H9 (cell line): ENCODE data around the gene CCDC63. TPM values are rescaled to one million over a fixed set of nuclear protein-coding genes. Genes with fewer than 3 reads are reported as not detected.

ENCODE experiments used
- DNase-seq: peaks from one replicate; pipeline ENCODE4 v3.0.0-alpha.2; 2017
- H2AFZ ChIP-seq: one replicate; pipeline ENCODE4 v1.6.1; 2013; ENCODE audit warnings: mild to moderate bottlenecking, low read length, control low read depth, moderate library complexity
- H2AK5ac ChIP-seq: 2 replicates; pipeline ENCODE4 v1.6.1; 2013; ENCODE audit warnings: low read length, control low read depth, mixed read lengths; ENCODE audit not compliant: insufficient read length
- H2BK120ac ChIP-seq: one replicate; pipeline ENCODE4 v1.6.1; 2013; ENCODE audit warnings: low read depth, mild to moderate bottlenecking, low read length, control low read depth, inconsistent platforms; ENCODE audit not compliant: poor library complexity, severe bottlenecking
- H2BK12ac ChIP-seq: 2 replicates; pipeline ENCODE4 v1.6.1; 2013; ENCODE audit warnings: low read length, control low read depth, mixed read lengths, low read depth; ENCODE audit not compliant: insufficient read length
- H2BK15ac ChIP-seq: 2 replicates; pipeline ENCODE4 v1.6.1; 2013; ENCODE audit warnings: low read depth, low read length, control low read depth
- H2BK20ac ChIP-seq: one replicate; pipeline ENCODE4 v1.6.1; 2013; ENCODE audit warnings: low read depth, mild to moderate bottlenecking, low read length, control low read depth, inconsistent platforms; ENCODE audit not compliant: poor library complexity, severe bottlenecking
- H2BK5ac ChIP-seq: 2 replicates; pipeline ENCODE4 v1.6.1; 2013; ENCODE audit warnings: low read length, control low read depth, mixed read lengths; ENCODE audit not compliant: insufficient read length
- H3K14ac ChIP-seq: 2 replicates; pipeline ENCODE4 v1.6.1; 2013; ENCODE audit warnings: low read length, control low read depth; ENCODE audit not compliant: insufficient read depth
- H3K18ac ChIP-seq: 2 replicates; pipeline ENCODE4 v1.6.1; 2013; ENCODE audit warnings: low read depth, mild to moderate bottlenecking, mixed read lengths, low read length, control low read depth; ENCODE audit not compliant: insufficient read length
- H3K23ac ChIP-seq: 2 replicates; pipeline ENCODE4 v1.6.1; 2013; ENCODE audit warnings: low read length, control low read depth, mixed read lengths, low read depth; ENCODE audit not compliant: insufficient read length
- H3K23me2 ChIP-seq: 2 replicates; pipeline ENCODE4 v1.6.1; 2013; ENCODE audit warnings: low read depth, mild to moderate bottlenecking, mixed read lengths, low read length, control low read depth; ENCODE audit not compliant: insufficient read length, poor library complexity, severe bottlenecking
- H3K27ac ChIP-seq: 2 replicates; pipeline ENCODE4 v1.5.1; 2013; ENCODE audit warnings: low read length, control low read depth, mixed read lengths, low read depth; ENCODE audit not compliant: insufficient read length
- H3K27me3 ChIP-seq: 2 replicates; pipeline ENCODE4 v1.6.1; 2013; ENCODE audit warnings: low read length, control low read depth, inconsistent platforms; ENCODE audit not compliant: insufficient read depth
- H3K4ac ChIP-seq: 2 replicates; pipeline ENCODE4 v1.6.1; 2013; ENCODE audit warnings: low read depth, mild to moderate bottlenecking, control low read depth, inconsistent platforms, low read length, moderate library complexity
- H3K4me1 ChIP-seq: 2 replicates; pipeline ENCODE4 v1.6.1; 2013; ENCODE audit warnings: low read length, control low read depth, inconsistent platforms; ENCODE audit not compliant: insufficient read depth
- H3K4me2 ChIP-seq: 2 replicates; pipeline ENCODE4 v1.6.1; 2013; ENCODE audit warnings: low read length, control low read depth, mixed read lengths; ENCODE audit not compliant: insufficient read length, insufficient read depth
- H3K56ac ChIP-seq: 2 replicates; pipeline ENCODE4 v1.6.1; 2013; ENCODE audit warnings: low read depth, mild to moderate bottlenecking, mixed read lengths, low read length, control low read depth; ENCODE audit not compliant: insufficient read length
- H3K79me1 ChIP-seq: 2 replicates; pipeline ENCODE4 v1.6.1; 2013; ENCODE audit warnings: low read depth, mild to moderate bottlenecking, moderate library complexity, low read length, control low read depth, inconsistent platforms; ENCODE audit not compliant: insufficient read depth, poor library complexity, severe bottlenecking
- H3K79me2 ChIP-seq: 2 replicates; pipeline ENCODE4 v1.6.1; 2013; ENCODE audit warnings: low read length, control low read depth, inconsistent platforms; ENCODE audit not compliant: insufficient read depth
- H3K9ac ChIP-seq: 2 replicates; pipeline ENCODE4 v1.6.1; 2013; ENCODE audit warnings: low read length, control low read depth, mixed read lengths; ENCODE audit not compliant: insufficient read length; ENCODE audit errors: extremely low read depth
- H3K9me3 ChIP-seq: one replicate; pipeline ENCODE4 v1.6.1; 2013; ENCODE audit warnings: low read depth, low read length, inconsistent platforms; ENCODE audit not compliant: control insufficient read depth
- H3T11ph ChIP-seq: one replicate; pipeline ENCODE4 v1.6.1; 2013; ENCODE audit warnings: mild to moderate bottlenecking, low read length, control low read depth, inconsistent platforms
- H4K20me1 ChIP-seq: one replicate; pipeline ENCODE4 v1.6.1; 2013; ENCODE audit not compliant: control insufficient read depth, insufficient read length, insufficient read depth
- H4K5ac ChIP-seq: 2 replicates; pipeline ENCODE4 v1.6.1; 2013; ENCODE audit warnings: low read depth, mild to moderate bottlenecking, mixed read lengths, low read length, control low read depth; ENCODE audit not compliant: insufficient read length
- H4K8ac ChIP-seq: replicated peaks from 2 replicates; pipeline ENCODE4 v1.6.1; 2013; ENCODE audit warnings: low read length, control low read depth, mixed read lengths, low read depth; ENCODE audit not compliant: insufficient read length
- H4K91ac ChIP-seq: 2 replicates; pipeline ENCODE4 v1.6.1; 2013; ENCODE audit warnings: low read depth, mild to moderate bottlenecking, moderate library complexity, mixed read lengths, low read length, control low read depth; ENCODE audit not compliant: insufficient read length
- H3K27ac Mint-ChIP-seq, 3 experiments: 2 replicates in 2 of 3; 3 replicates in 1 of 3; pipeline ENCODE4 v1.8.0; 2020 to 2021; ENCODE audit warnings: mixed read lengths in 3 of 3, mild to moderate bottlenecking in 1 of 3, moderate library complexity in 1 of 3
- H3K27me3 Mint-ChIP-seq: 2 replicates; pipeline ENCODE4 v1.8.0; 2021; ENCODE audit warnings: low read depth, mild to moderate bottlenecking, moderate library complexity, mixed read lengths
- H3K36me3 Mint-ChIP-seq, 3 experiments: 2 replicates in 2 of 3; 3 replicates in 1 of 3; pipeline ENCODE4 v1.8.0; 2020 to 2021; ENCODE audit warnings: low read depth in 3 of 3, mixed read lengths in 3 of 3; ENCODE audit not compliant: insufficient read depth in 1 of 3
- H3K4me1 Mint-ChIP-seq, 2 experiments: 2 replicates each; pipeline ENCODE4 v1.8.0; 2020; ENCODE audit warnings: mixed read lengths in 2 of 2
- H3K4me3 Mint-ChIP-seq, 2 experiments: 2 replicates in 1 of 2; 3 replicates in 1 of 2; pipeline ENCODE4 v1.8.0; 2020 to 2021; ENCODE audit warnings: mild to moderate bottlenecking in 2 of 2, mixed read lengths in 2 of 2, moderate library complexity in 1 of 2
- H3K9me3 Mint-ChIP-seq, 2 experiments: 2 replicates in 1 of 2; 3 replicates in 1 of 2; pipeline ENCODE4 v1.8.0; 2020; ENCODE audit warnings: mild to moderate bottlenecking in 2 of 2, mixed read lengths in 2 of 2, moderate library complexity in 1 of 2
- CTCF ChIP-seq: fragments of 200-600 bp; sonication (generic); conservative IDR thresholded peaks from 3 replicates; pipeline ENCODE4 v1.8.0; 2021; ENCODE audit warnings: antibody characterized with exemption, mild to moderate bottlenecking
- WGBS: extraction: QIAGEN DNeasy Blood & Tissue Kit; methylation state at CpG from one replicate; pipeline ENCODE4 v1.1.7; 2013; ENCODE audit warnings: missing lambda C conversion rate, low lambda C conversion rate, mixed read lengths; ENCODE audit not compliant: insufficient read length; ENCODE audit errors: extremely low coverage; 5-methylcytosine and 5-hydroxymethylcytosine counted together
- total RNA-seq: library from RNA; stranded (reverse); gene quantifications from 2 replicates; pipeline ENCODE4 v1.2.1, GENCODE V29; 2021

CCDC63 gene
- total RNA-seq, 1 experiment from 2014 or later, result 0.77 TPM

- peaks cover 34% of the 10 kb centered on the region for H3K27me3 Mint-ChIP-seq
- Histone ChIP-seq H2BK15ac (no peak overlapping the region), H2BK12ac (no peak overlapping the region), H3K4me1 (peaks cover 3% of the 10 kb centered on the region; the same call in 1 of the 2 replicates), H3K4me2 (no peak overlapping the region), H2AFZ (no peak overlapping the region), H3K23me2 (no peaks in the 10 kb centered on the region), H2BK20ac (no peak overlapping the region), H3K27ac (no peak overlapping the region), H3K56ac (no peak overlapping the region), H3K79me2 (no peaks in the 10 kb centered on the region), H3K18ac (no peak overlapping the region), H3K14ac (no peak overlapping the region), H4K91ac (no peak overlapping the region), H2BK120ac (no peak overlapping the region), H3K9ac (no peak overlapping the region), H4K5ac (no peak overlapping the region), H2AK5ac (no peak overlapping the region), H3T11ph (no peak overlapping the region), H3K23ac (no peak overlapping the region), H3K9me3 (no peaks in the 10 kb centered on the region), H4K8ac (no peak overlapping the region), H2BK5ac (no peak overlapping the region), H3K79me1 (no peaks in the 10 kb centered on the region), H3K4ac (no peak overlapping the region), H4K20me1 (no peaks in the 10 kb centered on the region), H3K27me3 (no peaks in the 10 kb centered on the region; the same call in 1 of the 2 replicates)
- peaks cover 22 to 30% of the 10 kb centered on the region in 2 experiments for H3K4me1 Mint-ChIP-seq
- no peak for TF ChIP-seq CTCF
- no peaks in the 10 kb centered on the region; a peak in 1 of 5 replicates for H3K9me3 Mint-ChIP-seq
- H3K27ac Mint-ChIP-seq, result peak overlapping the region in 1 of 3 experiments; percentile 60; a peak in 1 of 7 replicates
- WGBS, result no CpG with 5 or more reads among the region's 6 CpGs
- peak overlapping the region in 1 of 2 experiments; percentile 8; a peak in 1 of 5 replicates for H3K4me3 Mint-ChIP-seq
- no peak for DNase-seq
- H3K36me3 Mint-ChIP-seq, result peaks cover 1 to 5% (median 2%) of the 10 kb centered on the region in 3 experiments; a peak in 3 of 7 replicates
These were observed 1.6 kb downstream of the CCDC63 start for GRCh38 chr12:110848314-110848923.
